ENCODE results near the gene SPATC1L.
"Not testable (repeated sequence)": the region's sequence is repeated elsewhere in the genome, so short reads cannot be mapped to it uniquely, and the experiment has no call there.

The SPATC1L gene

DNA sequence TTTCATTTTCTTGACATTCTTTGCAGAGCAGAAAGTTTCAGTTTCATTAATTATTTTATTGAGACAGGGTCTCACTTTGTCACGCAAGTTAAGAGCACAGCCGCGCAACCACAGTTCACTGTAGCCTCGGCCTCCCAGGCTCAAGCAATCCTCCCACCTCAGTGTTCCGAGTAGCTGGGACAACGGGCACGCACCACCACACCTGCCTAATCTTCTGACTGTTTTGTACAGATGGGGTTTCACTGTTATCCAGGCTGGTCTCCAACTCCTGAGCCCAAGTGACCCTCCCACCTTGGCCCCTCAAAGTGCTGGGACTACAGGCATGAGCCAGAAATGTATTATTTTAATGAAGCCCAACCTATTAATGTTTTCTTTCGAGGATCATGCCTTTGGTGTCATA, 3.0 kb upstream of the SPATC1L start:
- FAIRE-seq (no peak), DNase-seq (ENCODE audit: extremely low spot score, insufficient read length, low read depth) (no peak)

DNA sequence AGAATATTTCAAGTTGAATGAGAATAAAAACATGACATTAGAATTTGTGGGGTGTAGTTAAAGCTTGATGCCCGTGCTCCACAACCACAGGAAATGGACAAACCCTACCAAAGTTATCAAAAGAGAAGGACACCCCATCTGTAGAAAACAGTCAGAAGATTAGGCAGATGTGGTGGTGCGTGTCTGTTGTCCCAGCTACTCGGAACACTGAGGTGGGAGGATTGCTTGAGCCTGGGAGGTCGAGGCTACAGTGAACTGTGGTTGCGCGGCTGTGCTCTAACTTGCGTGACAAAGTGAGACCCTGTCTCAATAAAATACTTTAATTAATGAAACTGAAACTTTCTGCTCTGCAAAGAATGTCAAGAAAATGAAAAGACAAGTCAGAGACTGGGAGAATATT, 1.5 kb upstream of the SPATC1L start:
- no peak for FAIRE-seq
- no peak for DNase-seq (ENCODE audit: extremely low spot score, insufficient read length, low read depth)

DNA sequence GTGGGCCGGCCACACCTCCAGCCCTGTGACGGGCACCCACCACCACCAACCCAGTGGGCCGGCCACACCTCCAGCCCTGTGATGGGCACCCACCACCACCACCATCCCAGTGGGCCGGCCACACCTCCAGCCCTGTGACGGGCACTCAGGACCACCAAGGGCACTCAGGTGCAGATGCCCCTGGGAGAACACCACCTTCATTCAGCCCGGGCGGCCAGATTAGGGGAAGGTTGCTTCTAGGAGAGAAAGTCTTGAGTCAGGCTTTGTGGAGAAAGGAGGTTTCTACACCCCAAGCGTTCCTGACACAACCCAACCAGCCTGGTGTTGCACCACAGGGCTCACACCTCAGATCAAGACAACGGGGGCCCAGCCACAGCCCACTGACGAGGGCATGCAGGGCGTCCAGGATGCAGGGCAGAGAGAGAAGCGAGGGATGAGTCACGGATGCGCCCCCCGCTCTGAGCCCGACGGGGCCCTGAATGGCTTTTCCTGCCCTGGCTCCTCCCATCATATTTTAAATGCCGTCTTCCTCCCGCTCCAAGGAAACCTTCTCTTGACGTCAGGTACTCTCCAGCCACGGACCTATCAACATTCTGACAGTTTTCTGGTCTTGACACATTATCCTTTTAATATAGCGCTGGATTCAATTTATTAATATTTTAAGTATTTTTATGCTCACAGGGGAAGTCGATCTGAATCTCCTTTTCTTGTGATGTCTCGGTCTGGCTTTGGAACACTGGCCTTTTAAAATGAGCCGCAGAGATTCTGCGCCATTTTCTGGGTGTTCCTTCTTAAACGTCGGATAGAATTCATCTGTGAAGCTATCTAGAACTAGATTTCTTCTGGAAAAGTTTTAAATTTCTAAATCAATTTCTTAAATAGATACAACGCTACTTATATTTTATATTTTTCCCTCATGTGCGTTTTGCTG, 631 bp upstream of the SPATC1L start:
- FAIRE-seq (no peak), DNase-seq (ENCODE audit: extremely low spot score, insufficient read length, low read depth) (peak; percentile 50)

DNA sequence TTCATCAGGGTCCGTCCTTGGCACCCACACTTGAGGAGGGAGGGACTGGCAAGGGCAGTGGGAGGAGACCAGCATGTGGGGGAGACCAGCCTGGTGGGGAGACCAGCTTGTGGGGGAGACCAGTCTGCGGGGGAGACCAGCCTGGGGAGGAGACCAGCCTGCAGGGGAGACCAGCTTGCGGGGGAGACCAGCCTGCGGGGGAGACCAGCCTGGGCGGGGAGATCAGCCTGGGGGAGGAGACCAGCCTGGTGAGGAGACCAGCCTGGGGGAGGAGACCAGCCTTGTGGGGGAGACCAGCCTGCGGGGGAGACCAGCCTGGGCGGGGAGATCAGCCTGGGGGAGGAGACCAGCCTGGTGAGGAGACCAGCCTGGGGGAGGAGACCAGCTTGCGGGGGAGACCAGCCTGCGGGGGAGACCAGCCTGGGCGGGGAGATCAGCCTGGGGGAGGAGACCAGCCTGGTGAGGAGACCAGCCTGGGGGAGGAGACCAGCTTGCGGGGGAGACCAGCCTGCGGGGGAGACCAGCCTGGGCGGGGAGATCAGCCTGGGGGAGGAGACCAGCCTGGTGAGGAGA, 836 bp downstream of the SPATC1L start:
- not testable (repeated sequence) for FAIRE-seq

DNA sequence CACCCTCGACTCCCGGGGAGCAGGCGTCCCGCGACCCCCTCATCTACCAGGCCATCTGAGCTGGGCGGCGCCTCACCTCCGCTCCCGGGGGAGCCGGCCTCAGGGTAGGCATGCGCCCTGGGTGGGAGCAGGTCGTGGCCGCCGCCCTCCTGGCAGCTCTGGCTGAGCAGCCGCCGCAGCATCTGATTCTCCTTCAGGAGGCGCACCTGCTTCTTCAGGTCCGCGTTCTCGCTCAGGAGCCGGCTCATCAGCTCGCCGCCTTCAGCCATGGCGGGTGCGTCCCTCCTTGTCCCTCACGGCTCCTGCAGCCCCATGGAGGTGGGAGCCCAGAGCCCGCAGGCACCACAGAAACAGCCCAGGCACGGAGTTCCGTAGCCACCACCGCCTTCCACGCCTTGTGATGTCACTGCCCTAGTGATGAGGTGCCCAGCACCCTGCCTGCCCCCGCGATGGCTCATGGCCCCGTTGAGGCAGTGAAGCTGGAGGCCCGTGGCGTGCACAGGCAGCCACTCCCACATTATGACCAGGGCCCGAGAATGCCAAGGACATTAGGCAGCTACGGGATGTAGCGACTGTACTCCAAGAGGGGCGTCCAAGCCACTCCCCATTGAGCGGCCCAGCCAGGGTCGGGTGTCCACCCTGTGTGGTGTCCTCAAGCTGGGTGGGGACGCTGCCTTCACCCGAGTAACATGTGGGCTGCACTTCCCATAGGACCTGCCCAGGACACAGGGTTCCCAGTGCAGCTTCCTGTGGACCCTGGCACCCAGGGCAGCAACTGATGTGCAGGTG, 1.5 kb downstream of the SPATC1L start:
- no peak for DNase-seq (ENCODE audit: extremely low spot score, insufficient read length, low read depth)
- FAIRE-seq, result no peak

More for the DNA sequence above, 836 bp downstream of the SPATC1L start:
- not testable (repeated sequence) for DNase-seq (ENCODE audit: extremely low spot score, insufficient read length, low read depth)

DNA sequence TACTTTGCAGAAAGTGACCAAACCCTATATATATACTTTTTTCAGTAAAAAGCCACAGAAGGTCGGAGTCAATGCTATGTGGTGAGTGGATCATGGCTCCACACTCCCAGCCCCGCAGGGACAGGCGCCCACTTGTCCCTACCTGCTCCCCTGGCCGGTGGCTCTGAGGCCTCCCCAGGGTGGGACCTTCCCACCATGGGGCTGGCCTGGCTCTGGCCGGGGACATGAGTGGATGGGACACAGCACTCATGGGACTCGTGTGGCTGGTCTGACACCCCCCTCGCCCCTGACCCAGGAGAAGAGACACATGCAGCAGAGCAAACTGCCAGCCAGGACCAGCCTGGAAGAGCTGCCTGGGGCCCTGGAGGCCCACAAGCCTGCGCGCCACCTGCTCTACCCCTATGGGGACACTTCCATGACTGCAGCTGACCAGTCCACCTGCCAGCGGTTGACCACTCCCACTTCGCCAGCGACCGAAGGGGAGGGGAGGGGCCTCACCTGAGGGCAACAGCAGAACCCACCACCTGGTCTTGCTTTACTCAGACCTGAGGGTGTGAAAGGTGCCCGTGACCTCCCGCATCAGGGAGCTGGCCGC, 2.2 kb downstream of the SPATC1L start:
- FAIRE-seq (no peak), DNase-seq (ENCODE audit: extremely low spot score, insufficient read length, low read depth) (no peak)

DNA sequence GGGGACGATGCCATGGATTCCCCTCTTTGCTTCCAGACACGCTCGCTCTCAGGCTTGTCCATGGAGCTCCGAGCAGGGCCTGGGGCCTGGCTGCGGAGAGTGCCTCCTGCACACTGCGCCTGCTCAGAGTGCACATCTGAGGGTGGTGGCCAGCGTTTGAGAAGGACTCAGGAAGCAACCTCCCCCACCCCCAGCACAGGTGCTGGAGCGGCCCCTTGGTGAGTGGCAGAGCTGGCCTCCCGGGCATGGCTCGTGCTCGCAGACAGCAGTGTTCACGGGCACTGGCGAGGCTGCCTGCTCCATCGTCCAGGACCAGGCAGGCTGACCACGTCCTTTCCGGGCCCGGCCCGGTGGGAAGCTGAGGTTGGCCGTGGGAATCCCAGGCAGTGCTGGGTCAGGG, 2.8 kb downstream of the SPATC1L start:
- no peak for FAIRE-seq

DNA sequence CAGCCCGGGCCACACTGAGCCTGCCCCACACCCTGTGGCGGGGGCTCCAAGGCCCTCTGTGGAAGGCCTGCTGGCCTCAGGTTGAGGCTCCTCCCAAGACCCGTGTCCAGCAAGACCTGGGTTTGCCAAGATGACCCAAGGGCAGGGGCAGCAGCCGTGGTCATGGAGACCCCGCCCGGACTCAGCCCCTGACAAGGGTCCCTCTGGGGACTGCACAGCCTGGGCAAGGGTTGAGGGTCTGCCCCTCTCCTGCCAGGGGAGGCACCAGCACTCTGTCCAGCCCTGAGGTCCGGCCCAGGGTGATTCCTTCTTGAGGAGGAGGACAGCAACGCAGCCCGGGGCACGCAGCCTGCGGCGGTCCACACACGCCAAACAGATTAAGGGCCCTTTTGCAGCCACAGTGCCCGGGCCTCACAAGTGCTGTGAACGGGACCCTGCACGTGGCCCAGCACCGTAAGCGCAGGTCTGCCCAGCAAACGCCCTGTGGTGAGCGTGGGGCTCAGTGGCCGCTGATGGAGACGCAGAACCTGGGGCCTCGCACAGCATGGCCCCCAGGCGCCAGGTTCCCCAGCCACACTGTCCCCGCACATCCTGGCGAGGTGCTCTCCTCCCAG, 3.4 kb downstream of the SPATC1L start:
- no peak for FAIRE-seq
- DNase-seq (ENCODE audit: extremely low spot score, insufficient read length, low read depth), result no peak

More for the DNA sequence above, 2.8 kb downstream of the SPATC1L start:
- no peak for DNase-seq (ENCODE audit: extremely low spot score, insufficient read length, low read depth)

DNA sequence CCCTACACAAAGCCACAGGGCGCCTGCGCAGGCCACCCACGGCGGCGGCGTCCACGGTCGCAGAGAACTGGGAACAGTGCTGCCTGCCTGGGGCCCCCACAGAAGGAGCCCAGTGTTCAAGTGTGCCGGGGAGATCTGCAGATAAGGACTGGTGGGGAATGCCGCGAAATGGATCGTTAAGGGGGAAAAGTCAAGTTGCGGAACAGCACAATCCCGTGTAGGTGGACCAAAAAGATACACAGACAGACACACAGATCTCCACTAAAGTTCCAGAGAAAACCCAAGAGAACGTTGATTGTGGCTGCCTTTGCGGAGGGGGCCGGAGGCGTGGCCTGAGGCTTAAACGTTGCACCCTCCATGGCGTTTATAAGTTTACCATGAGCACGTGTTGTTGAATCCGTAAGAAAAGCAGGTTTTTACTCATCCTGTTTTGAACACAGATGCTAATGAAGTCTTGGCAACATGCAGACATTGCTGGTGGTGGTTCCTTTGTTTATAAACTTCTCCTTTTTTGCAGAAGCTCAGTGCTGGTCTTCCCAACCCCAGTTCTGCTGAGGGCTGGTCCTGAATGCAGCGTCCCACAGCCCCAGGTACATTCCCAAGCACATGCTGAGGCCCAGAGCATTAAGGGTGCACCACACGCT, 4.1 kb downstream of the SPATC1L start:
- FAIRE-seq, result no peak
- DNase-seq (ENCODE audit: extremely low spot score, insufficient read length, low read depth), result no peak

DNA sequence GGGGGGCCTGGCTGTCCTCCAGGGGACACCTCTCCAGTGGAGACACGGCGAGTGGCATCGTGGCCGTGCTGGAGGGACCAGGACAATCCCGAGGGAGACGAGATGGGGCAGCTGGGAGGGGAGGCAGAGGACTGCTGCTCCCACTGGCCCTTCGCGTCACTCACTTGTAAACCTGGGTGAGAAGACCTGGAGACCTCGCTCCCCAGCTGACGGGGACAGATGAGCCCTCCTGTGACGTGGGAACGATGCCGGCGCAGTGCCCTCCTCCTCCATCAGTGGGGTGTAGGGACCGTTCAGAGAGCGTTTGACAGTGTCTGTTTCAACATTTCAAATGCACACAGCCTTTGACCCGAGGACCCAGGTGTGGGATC, 4.6 kb downstream of the SPATC1L start:
- FAIRE-seq (no peak), DNase-seq (ENCODE audit: extremely low spot score, insufficient read length, low read depth) (no peak)

DNA sequence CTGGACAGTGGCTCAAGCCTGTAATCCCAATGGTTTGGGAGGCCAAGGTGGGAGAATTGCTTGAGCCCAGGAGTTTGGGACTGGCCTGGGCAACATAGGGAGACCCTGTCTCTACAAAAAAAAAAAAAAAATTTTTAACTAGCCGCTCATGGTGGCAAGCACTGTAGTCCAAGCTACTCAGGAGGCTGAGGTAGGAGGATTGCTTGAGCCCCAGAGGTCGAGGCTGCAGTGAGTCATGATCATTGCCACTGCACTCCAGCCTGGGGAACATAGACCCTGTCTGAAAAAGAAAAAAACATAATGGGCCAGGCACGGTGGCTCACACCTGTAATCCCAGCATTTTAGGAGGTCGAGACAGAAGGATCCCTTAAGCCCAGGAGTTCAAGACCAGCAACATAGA, 5.3 kb downstream of the SPATC1L start:
- FAIRE-seq (no peak), DNase-seq (ENCODE audit: extremely low spot score, insufficient read length, low read depth) (no peak)

DNA sequence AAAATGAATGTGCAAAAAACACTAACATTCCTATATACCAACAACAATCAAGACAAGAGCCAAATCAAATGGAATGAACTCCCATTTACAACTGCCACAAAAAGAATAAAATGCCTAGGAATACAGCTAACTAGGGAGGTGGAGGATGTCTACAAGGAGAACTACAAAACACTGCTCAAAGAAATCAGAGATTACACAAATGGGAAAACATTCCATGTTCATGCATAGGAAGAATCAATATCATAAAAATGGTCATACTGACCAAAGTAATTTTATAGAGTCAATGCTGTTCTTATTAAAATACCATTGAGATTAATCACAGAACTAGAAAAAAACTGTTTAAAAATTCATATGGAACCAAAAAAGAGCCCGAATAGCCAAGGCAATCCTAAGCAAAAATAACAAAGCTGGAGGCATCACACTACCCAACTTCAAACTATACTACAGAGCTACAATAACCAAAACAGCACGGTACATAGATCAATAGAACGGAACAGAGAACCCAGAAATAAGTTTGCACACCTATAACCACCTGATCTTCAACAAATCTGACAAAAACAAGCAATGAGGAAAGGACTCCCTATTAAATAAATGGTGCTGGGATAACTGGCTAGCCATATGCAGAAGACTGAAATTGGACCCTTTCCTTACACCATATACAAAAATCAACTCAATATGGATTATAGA, 7.7 kb downstream of the SPATC1L start:
- not testable (repeated sequence) for FAIRE-seq; DNase-seq (ENCODE audit: extremely low spot score, insufficient read length, low read depth)

DNA sequence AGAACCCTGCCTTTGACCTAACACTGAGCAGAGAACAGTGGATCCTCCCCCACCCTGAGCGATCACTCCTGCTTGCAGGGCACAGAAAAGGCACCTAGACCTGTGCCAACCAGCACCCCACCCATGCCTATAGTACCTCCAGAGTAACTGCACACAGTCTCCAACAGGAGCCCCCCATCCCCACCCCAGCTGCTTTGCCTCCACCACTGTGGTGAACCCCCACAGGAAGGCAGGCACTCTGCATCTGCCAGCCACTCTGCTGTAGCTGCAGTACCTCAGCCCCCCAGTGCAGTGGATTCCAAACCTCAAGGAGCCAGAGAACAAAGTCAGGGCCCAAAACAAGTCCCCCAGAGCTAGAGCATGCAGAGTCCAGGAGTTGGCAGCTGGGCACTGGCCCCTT, 10.7 kb downstream of the SPATC1L start:
- DNase-seq (ENCODE audit: extremely low spot score, insufficient read length, low read depth) (no peak), FAIRE-seq (no peak)

DNA sequence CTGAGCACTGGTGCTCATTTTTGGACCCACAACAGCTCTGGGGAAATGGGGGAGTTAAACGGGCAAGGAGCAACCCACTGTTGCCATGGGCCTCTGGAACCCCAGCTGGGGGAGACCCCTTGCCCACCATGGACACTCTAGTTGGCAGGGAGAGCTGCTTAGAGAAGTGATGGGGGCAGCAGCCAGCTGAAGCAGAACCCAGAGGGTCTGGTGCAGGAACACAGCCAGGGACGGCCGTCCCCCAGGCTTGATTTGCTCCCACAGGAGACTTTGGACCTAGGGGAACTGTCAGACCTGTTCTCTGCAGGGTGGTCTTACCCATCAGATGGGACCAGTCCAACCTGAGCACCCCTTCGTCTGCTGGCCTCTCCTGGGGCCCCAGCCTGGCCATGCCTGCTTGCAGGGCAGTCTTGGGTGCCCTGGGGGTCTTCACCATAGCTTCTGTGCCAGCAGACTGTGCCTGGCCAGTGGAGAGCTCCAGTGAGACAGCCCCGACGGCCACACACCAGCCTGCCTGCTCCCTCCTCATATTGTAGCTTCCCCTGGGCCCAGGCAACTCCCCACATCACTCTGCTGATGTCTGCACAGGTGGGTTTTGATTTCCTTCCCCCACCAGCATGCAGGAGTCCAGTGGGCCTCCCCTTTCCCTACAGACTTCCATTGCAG, 11.3 kb downstream of the SPATC1L start:
- FAIRE-seq (no peak), DNase-seq (ENCODE audit: extremely low spot score, insufficient read length, low read depth) (no peak)

DNA sequence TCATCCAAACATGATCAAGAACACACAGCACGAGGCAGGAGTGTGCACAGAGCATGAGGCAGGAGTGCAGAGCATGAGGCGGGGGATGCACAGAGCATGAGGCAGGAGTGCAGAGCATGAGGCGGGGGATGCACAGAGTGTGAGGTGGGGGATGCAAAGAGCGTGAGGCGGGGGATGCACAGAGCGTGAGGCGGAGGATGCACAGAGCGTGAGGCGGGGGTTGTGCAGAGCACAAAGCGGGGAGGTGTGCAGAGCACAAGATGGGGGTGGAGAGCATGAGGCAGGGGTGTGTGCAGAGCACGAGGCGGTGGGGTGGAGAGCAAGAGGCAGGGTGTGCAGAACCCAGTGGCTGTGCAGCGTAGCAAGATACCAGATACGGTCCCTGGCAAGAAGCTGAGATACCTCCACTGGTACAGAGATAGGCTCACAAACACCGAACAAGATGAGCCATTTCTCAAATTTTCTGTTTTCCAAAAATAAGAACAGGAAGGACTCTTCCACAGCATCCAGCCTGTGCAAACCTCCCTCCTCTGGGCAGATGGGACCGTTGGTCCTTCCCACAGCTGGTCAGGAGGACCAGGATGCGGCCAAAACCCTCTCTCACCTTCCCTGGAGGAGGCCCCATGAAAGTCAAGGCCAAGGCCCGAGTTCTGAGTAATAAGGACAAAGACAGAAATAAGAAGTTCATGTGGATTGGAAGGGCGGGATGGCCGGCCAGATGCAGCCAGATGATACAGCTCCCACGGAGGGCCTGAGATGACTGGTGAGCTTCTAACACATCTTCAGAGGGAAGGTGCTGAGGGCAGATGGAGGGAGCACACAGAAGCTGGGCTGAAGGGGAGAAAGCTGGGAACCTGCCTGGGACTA, 12.0 kb downstream of the SPATC1L start:
- DNase-seq (ENCODE audit: extremely low spot score, insufficient read length, low read depth), result no peak
- no peak for FAIRE-seq

DNA sequence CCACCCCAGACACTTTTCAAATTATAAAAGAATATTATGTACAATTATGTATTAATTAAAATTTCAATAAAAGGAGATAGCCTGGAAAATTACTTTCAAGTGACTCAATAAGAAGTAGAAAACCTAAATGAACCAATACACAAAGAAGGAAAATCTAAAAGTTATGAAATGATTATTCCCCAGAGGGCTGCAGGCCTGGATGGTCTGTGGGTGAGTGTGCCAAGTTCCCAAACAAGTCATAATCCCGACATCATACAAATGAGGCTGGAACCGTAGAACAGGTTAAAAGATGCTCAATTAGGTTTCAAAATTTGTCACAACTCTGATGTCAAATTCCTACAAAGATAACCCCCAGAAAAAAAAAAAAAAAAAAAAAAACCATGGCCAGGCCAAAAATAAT, 12.7 kb downstream of the SPATC1L start:
- no peak for FAIRE-seq

DNA sequence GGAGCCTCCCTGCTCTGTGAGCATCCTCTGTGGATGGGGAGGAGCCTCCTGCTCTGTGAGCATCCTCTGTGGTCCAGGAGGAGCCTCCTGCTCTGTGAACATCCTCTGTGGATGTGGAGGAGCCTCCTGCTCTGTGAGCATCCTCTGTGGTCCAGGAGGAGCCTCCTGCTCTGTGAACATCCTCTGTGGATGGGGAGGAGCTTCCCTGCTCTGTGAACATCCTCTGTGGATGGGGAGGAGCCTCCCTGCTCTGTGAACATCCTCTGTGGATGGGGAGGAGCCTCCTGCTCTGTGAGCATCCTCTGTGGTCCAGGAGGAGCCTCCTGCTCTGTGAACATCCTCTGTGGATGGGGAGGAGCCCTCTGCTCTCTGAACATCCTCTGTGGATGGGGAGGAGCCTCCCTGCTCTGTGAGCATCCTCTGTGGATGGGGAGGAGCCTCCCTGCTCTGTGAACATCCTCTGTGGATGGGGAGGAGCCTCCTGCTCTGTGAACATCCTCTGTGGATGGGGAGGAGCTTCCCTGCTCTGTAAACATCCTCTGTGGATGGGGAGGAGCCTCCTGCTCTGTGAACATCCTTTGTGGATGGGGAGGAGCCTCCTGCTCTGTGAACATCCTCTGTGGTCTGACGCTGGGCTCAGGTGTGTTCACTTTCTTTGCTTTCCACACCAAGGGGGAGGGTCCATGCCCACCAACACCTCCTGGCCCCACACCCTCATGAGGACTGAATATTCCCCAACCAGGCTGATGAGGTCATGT, 13.6 kb downstream of the SPATC1L start:
- FAIRE-seq; DNase-seq (ENCODE audit: extremely low spot score, insufficient read length, low read depth): not testable (repeated sequence)

More for the DNA sequence above, 12.7 kb downstream of the SPATC1L start:
- no peak for DNase-seq (ENCODE audit: extremely low spot score, insufficient read length, low read depth)

Data from GM18507 (cell line).